ENCODE results near the gene TNS3. TPM values are rescaled to one million over a fixed set of nuclear protein-coding genes. Genes with fewer than 3 reads are reported as not detected.

The TNS3 gene
- total and polyA plus RNA-seq, 2 donors (not counting 3 experiments of a cell fraction or from before 2014, with no cell fraction given), result 10.4 to 45.1 TPM

DNA sequence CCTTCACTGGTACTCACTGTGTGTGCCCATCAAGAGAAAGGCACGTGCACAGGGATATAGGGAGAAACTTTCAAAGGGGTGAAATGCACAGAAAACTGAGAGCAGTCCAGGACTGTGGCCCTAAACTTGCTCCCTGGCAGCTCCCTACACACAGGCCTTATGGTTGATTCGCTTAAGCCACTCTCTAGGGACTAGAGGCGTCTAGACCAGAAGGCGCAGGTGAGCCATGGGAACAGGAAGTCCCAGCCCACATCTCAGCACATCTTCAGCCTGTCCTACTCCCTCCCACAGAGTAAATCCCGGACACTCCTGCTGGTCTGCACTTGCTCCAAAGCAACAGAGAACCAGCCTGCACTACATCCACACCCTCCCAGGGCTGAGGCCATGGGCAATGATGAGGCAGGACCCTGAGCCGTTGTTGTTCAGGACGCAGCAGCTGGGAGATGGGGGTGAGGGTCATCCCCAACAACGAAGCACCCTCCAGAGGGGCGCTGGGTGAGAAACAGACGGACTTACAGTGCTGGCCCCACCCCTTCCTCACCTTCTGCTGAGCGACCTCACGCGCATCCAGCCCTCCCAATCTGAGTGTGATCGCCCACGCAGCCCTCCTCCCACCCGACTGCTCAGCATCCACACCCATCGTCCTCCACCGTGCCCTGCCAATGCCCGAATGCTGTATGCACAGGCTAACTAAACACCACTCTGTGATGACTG lies 109.3 kb downstream of the TNS3 start:
- H3K36me3 ChIP-seq (ENCODE audit: control insufficient read depth in 2 of 2, extremely low read depth in 1 of 2, insufficient read depth in 2 of 2, low read length in 2 of 2), result no peaks in the 10 kb centered on the region
- intact Hi-C loops (cut with micrococcal nuclease), result no loop called here

More for the DNA sequence above, 109.3 kb downstream of the TNS3 start:
- peaks cover 12% of the 10 kb centered on the region for H3K4me1 ChIP-seq (ENCODE audit: control insufficient read depth, extremely low read depth, insufficient read depth, low read length)
- H3K27me3 ChIP-seq (ENCODE audit: control insufficient read depth in 2 of 2, insufficient read depth in 2 of 2, low read length in 2 of 2), result no peaks in the 10 kb centered on the region
- DNase-seq (ENCODE audit: low read depth, low spot score) (no peak), FAIRE-seq (no peak)
- H3K27ac ChIP-seq (ENCODE audit: insufficient read depth, low read depth, low read length), result no peak overlapping the region
- H3K4me3 ChIP-seq (replicated peaks in 1 of 3; ENCODE audit: insufficient read depth in 1 of 3, low read depth in 1 of 3, low read length in 3 of 3), result no peak overlapping the region
- H2AFZ ChIP-seq (ENCODE audit: low read depth, low read length), result no peak overlapping the region
- BruUV-seq (replicated peaks), result no TSS peak
- H3K9ac ChIP-seq (replicated peaks; ENCODE audit: extremely low read depth, insufficient read depth, low read length), result no peak overlapping the region
- TF ChIP-seq JUN (IDR thresholded peaks at IDR 0.05; ENCODE audit: borderline replicate concordance, insufficient read depth, insufficient read length, low read depth) (no peak), GATA2 (IDR thresholded peaks at IDR 0.05; ENCODE audit: insufficient read depth, insufficient read length, low read depth, low read length) (no peak), POLR2AphosphoS5 (IDR thresholded peaks at IDR 0.05; ENCODE audit: insufficient read depth, low read depth, low read length) (no peak), EZH2 (IDR thresholded peaks at IDR 0.05; ENCODE audit: borderline replicate concordance, low read depth, low read length, severe bottlenecking) (no peak), MYC (IDR thresholded peaks at IDR 0.05; ENCODE audit: low read depth, low read length) (no peak), CTCF (IDR thresholded peaks at IDR 0.05; ENCODE audit: extremely low read depth in 1 of 2, insufficient read depth in 1 of 2, low read depth in 1 of 2, low read length in 2 of 2) (no peak), FOS (IDR thresholded peaks at IDR 0.05; ENCODE audit: borderline replicate concordance, insufficient read depth, low read length) (no peak), POLR2A (IDR thresholded peaks at IDR 0.05; ENCODE audit: low read depth, low read length) (no peak)
- TF ChIP-seq, protein P1, sequence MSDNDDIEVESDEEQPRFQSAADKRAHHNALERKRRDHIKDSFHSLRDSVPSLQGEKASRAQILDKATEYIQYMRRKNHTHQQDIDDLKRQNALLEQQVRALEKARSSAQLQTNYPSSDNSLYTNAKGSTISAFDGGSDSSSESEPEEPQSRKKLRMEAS (IDR thresholded peaks at IDR 0.05; ENCODE audit: insufficient read depth, insufficient read length), result no peak
- no peaks in the 10 kb centered on the region for H4K20me1 ChIP-seq (replicated peaks; ENCODE audit: control insufficient read depth, extremely low read depth, insufficient read depth, low read length)
- no peaks in the 10 kb centered on the region for H3K9me3 ChIP-seq (replicated peaks; ENCODE audit: control insufficient read depth, insufficient read depth, low read length)
- ChIA-PET CTCF (no interaction called here), POLR2A (no interaction called here)
- H3K4me2 ChIP-seq (ENCODE audit: insufficient read depth, low read length), result no peak overlapping the region
- no peaks in the 10 kb centered on the region for H3K79me2 ChIP-seq (ENCODE audit: control insufficient read depth, insufficient read depth, low read length)
- dilution Hi-C loops (cut with MboI; ENCODE audit: extremely low pct_ligation_motif_present, low sequenced_read_pairs), result no loop called here
- no peaks in the 10 kb centered on the region for H3K9me1 ChIP-seq (replicated peaks; ENCODE audit: control insufficient read depth, extremely low read depth, insufficient read depth, low read length)

Data from endothelial cell of umbilical vein (primary cell).